Measurements from ENCODE around the gene PRPF6. TPM values are rescaled to one million over a fixed set of nuclear protein-coding genes. Genes with fewer than 3 reads are reported as not detected.
A peak's percentile ranks its signal among the peaks of the same experiment; 100 is the strongest.
"Not testable (repeated sequence)": the region's sequence is repeated elsewhere in the genome, so short reads cannot be mapped to it uniquely, and the experiment has no call there.

Gene PRPF6
- total RNA-seq, 2 donors from 2014 or later = 42.3 to 52.1 TPM

- 51 to 67% methylated on average over 4 to 12 of the region's 13 CpGs for WGBS, 2 donors
- Histone ChIP-seq H3K4me1 (peaks cover 41% of the 10 kb centered on the region), H3K4me3 (no peak overlapping the region), H3K27ac (peak overlapping the region in 2 of 4 donors; percentile 63 to 91), H3K9me3 (no peaks in the 10 kb centered on the region), H3K36me3 (replicated peaks in 1 of 2; ENCODE audit: insufficient read depth in 1 of 2, low read depth in 2 of 2) (peaks cover 0 to 8% of the 10 kb centered on the region in 2 donors), H3K27me3 (no peaks in the 10 kb centered on the region)
- DNase-seq = peak in 1 of 4 donors; percentile 62
- no peak for TF ChIP-seq POLR2A (IDR thresholded peaks at IDR 0.05)
- TF ChIP-seq, protein P1, sequence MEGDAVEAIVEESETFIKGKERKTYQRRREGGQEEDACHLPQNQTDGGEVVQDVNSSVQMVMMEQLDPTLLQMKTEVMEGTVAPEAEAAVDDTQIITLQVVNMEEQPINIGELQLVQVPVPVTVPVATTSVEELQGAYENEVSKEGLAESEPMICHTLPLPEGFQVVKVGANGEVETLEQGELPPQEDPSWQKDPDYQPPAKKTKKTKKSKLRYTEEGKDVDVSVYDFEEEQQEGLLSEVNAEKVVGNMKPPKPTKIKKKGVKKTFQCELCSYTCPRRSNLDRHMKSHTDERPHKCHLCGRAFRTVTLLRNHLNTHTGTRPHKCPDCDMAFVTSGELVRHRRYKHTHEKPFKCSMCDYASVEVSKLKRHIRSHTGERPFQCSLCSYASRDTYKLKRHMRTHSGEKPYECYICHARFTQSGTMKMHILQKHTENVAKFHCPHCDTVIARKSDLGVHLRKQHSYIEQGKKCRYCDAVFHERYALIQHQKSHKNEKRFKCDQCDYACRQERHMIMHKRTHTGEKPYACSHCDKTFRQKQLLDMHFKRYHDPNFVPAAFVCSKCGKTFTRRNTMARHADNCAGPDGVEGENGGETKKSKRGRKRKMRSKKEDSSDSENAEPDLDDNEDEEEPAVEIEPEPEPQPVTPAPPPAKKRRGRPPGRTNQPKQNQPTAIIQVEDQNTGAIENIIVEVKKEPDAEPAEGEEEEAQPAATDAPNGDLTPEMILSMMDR (IDR thresholded peaks at IDR 0.05) = no peak
- no peak for ATAC-seq
- intact Hi-C loops (cut with DNase I) = no loop called here
Measured at GRCh38 chr20:63957690-63958441, 23.1 kb upstream of the PRPF6 start.

GRCh38 chr20:63958471-63958870 is 22.5 kb upstream of the PRPF6 start:
- Histone ChIP-seq H3K36me3 (replicated peaks in 1 of 2; ENCODE audit: insufficient read depth in 1 of 2, low read depth in 2 of 2) (peaks cover 0 to 8% of the 10 kb centered on the region in 2 donors), H3K4me1 (peaks cover 35% of the 10 kb centered on the region), H3K27me3 (no peaks in the 10 kb centered on the region), H3K4me3 (no peak overlapping the region), H3K27ac (no peak overlapping the region), H3K9me3 (no peaks in the 10 kb centered on the region)
- ATAC-seq (no peak), DNase-seq (no peak)
- TF ChIP-seq, protein P1 (IDR thresholded peaks at IDR 0.05) = no peak
- TF ChIP-seq POLR2A (IDR thresholded peaks at IDR 0.05) = no peak
- intact Hi-C loops (cut with DNase I) = no loop called here
- 47 to 67% methylated on average over 4 of the region's 4 CpGs for WGBS, 2 donors

DNA sequence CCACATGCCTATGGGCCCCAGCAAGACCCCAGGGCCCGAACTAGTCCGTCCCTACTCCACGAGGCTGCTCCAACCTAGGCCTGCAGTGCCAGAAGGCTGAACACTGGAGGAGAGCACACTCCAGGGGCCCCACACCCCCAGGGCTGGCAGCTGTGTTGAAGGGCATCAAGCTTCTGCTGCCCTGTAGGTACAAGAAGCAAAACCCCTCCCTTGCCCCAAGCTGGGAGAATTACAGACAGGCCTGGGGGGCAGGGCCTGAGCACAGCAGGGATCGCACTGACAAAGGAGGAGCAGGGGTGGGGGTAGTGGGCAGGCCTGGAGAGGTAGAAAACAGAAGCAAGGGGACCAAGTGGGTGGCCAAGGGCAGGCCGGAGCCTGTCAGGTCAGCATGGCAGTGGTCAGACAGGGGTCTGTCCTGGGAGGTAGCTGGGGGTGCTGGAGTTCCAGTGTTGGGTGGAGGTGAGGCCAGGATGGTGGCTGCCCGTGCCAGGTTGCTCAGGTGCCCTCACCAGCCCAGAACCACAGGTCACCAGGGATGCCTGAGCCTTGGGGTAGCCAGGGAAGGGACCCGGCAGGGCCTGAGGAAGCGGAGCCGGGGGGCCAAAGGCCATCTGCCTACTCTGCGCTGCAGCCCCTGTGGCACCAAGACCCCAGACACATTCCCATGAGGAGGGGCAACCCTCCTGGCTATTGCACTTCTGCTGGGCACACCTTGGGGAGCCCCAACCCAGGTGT is 21.8 kb upstream of the PRPF6 start:
- Histone ChIP-seq H3K36me3 (replicated peaks in 1 of 2; ENCODE audit: insufficient read depth in 1 of 2, low read depth in 2 of 2) (peaks cover 0 to 12% of the 10 kb centered on the region in 2 donors), H3K4me3 (no peak overlapping the region), H3K4me1 (peaks cover 28% of the 10 kb centered on the region), H3K27ac (no peak overlapping the region), H3K27me3 (no peaks in the 10 kb centered on the region), H3K9me3 (no peaks in the 10 kb centered on the region)
- DNase-seq = no peak
- TF ChIP-seq, protein P1 (IDR thresholded peaks at IDR 0.05) = no peak
- no peak for TF ChIP-seq POLR2A (IDR thresholded peaks at IDR 0.05)
- ATAC-seq = no peak
- intact Hi-C loops (cut with DNase I) = no loop called here
- 71 to 90% methylated on average over 5 to 10 of the region's 10 CpGs for WGBS, 2 donors

- intact Hi-C loops (cut with DNase I) = loop anchor here (10.0 kb wide), 1 partner anchor 415 kb away; the partner anchor contains the start of gene SRMS
- DNase-seq = no peak
- TF ChIP-seq, protein P1 (IDR thresholded peaks at IDR 0.05) = no peak
- no peak for TF ChIP-seq POLR2A (IDR thresholded peaks at IDR 0.05)
- peaks cover 23% of the 10 kb centered on the region for H3K4me1 ChIP-seq
- no peak overlapping the region for H3K4me3 ChIP-seq
- H3K36me3 ChIP-seq (replicated peaks in 1 of 2; ENCODE audit: insufficient read depth in 1 of 2, low read depth in 2 of 2) = peaks cover 0 to 12% of the 10 kb centered on the region in 2 donors
- H3K9me3 ChIP-seq = no peaks in the 10 kb centered on the region
- WGBS, 2 donors = 91 to 92% methylated on average over 12 to 15 of the region's 17 CpGs
- no peak overlapping the region for H3K27ac ChIP-seq
- no peak for ATAC-seq
- H3K27me3 ChIP-seq = no peaks in the 10 kb centered on the region
Measured at GRCh38 chr20:63959699-63960075, 21.2 kb upstream of the PRPF6 start.

DNA sequence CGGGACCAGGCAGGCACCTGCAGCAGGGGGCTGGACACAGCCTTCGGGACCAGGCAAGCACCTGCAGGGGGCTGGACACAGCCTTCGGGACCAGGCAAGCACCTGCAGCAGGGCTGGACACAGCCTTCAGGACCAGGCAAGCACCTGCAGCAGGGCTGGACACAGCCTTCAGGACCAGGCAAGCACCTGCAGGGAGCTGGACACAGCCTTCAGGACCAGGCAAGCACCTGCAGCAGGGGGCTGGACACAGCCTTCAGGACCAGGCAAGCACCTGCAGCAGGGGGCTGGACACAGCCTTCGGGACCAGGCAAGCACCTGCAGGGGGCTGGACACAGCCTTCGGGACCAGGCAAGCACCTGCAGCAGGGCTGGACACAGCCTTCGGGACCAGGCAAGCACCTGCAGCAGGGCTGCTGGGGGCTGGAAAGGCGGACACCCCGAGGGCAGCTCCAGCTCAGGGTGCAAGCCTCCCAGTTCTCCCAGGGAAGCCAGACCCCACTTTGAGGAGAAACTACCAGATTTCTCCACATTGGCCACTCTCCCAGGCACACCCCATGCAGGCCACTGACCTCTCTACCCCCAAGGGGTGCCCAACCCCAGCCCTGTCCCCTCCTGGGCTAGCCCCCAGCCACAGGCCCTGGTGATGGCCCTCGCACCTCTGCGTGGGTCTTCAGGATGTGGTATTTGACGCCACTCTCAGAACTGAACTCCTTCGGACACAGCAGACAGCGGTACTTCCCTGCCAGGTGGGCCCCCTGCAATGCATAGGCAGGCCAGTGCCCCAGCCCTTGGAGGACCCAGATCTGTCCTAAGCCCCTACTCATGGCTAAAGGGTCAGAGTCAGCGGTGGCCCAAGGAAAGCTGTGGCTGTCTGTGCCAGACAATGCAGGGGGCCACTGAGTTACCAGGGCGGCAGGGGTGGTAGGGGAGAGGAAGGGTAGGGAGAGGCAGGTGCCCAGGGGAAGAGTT is 20.0 kb upstream of the PRPF6 start:
- not testable (repeated sequence) for DNase-seq, H3K9me3 ChIP-seq, ATAC-seq, H3K27me3 ChIP-seq, H3K27ac ChIP-seq, H3K4me3 ChIP-seq
- intact Hi-C loops (cut with DNase I) = loop anchor here (10.0 kb wide), 1 partner anchor 416 kb away; the partner anchor contains the start of gene SRMS
- peaks cover 14% of the 10 kb centered on the region for H3K4me1 ChIP-seq
- H3K36me3 ChIP-seq (replicated peaks in 1 of 2; ENCODE audit: insufficient read depth in 1 of 2, low read depth in 2 of 2) = peaks cover 0 to 12% of the 10 kb centered on the region in 2 donors
- 91 to 97% methylated on average over 6 to 11 of the region's 15 CpGs for WGBS, 2 donors

All from body of pancreas (tissue), 4 donors.